GM18511 (cell line): ENCODE measurements around the gene SFTPA1.
"Not testable (repeated sequence)": the region's sequence is repeated elsewhere in the genome, so short reads cannot be mapped to it uniquely, and the experiment has no call there.

Experiments used
- ATAC-seq: cut with Tn5 transposase; IDR thresholded peaks from one replicate; pipeline ENCODE4 v1.9.1; 2021; ENCODE audit warnings: mild to moderate bottlenecking, moderate library complexity; ENCODE audit not compliant: unreplicated experiment

SFTPA1 gene

GRCh38 chr10:79608505-79609375, 2.0 kb upstream of the SFTPA1 start:
- no peak for ATAC-seq

DNA sequence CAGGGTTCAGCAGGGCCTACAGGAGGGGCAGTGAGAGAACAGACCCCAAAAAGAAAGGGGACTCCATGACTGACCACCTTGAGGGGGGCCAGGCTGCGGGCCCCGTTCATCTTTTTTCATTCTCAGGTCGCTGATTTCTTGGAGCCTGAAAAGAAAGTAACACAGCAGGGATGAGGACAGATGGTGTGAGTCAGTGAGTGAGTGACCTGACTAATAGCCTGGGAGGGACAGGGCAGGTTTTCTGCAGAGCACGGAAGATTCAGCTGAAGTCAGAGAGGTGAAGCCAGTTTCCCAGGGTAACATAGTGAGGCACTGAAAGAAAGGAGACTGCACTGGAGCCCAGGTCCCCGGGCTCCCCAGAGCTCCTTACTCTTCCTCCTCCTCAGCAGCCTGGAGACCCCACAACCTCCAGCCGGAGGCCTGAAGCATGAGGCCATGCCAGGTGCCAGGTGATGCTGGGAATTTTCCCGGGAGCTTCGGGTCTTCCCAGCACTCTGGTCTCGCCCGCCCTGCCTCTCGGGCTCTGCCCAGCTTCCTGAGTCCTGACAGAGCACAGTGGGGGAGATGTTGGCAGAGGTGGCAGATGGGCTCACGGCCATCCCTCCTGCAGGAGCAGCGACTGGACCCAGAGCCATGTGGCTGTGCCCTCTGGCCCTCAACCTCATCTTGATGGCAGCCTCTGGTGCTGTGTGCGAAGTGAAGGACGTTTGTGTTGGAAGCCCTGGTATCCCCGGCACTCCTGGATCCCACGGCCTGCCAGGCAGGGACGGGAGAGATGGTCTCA, 646 bp downstream of the SFTPA1 start:
- not testable (repeated sequence) for ATAC-seq

- ATAC-seq = no peak
Measured at GRCh38 chr10:79615577-79615976, 4.8 kb downstream of the SFTPA1 start.

DNA sequence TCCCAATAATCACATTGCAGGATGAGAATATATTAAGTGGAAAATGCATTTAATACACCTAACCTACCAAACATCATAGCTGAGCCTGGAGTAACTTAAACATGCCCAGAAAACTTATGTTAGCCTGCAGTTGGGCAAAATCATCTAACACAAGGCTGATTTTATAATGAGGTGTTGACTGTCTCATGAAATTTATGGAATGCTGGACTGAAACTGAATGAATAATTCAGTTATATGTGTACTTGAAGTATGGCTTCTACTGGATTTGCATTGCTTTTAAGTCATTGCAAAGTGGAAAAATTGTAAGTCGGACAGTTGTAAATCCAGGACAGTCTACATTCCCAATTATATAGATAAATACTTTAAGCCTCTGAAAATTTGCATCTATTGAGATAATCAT, 5.4 kb downstream of the SFTPA1 start:
- no peak for ATAC-seq

DNA sequence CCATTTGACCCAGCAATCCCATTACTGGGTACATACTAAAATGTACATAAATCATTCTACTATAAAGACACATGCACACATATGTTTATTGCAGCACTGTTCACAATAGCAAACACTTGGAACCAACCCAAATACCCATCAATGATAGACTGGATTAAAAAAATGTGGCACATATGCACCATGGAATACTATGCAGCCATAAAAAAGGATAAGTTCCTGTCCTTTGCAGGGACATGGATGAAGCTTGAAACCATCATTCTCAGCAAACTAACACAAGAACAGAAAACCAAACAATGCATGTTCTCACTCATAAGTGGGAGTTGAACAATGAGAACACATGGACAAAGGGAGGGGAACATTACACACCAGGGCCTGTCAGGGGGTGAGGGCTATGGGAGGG, 12.9 kb downstream of the SFTPA1 start:
- ATAC-seq = not testable (repeated sequence)

- ATAC-seq = no peak
Measured at GRCh38 chr10:79627075-79627474, 16.3 kb downstream of the SFTPA1 start.

- no peak for ATAC-seq
Measured at GRCh38 chr10:79628083-79628482, 17.3 kb downstream of the SFTPA1 start.

GRCh38 chr10:79628988-79629954, 18.5 kb downstream of the SFTPA1 start:
- no peak for ATAC-seq

GRCh38 chr10:79629955-79630327, 19.2 kb downstream of the SFTPA1 start:
- no peak for ATAC-seq

DNA sequence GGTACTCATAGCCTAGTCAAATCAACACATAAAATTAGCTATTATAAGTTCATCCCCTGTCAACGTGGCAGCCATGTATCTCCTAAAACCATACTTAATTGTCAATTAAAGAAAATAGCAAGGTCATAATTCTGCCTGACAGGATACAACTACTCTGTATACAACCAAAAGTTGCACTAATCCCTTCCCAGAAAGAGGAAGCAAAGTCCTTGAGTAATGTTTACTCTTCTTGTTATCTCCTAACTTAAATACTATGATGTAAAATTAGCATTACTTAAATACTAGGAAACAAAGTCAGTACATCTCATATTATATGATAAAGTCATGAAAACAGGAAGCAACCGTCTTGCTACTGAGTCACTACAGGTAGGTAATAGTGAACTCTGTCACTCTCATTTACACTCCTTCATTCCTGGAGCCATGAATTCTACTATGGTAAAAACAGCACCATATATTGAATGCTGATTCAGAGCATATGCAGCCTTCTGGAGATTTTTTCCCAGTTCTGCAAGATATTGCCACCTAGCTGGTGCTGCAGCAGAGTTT, 26.0 kb downstream of the SFTPA1 start:
- ATAC-seq = not testable (repeated sequence)

GRCh38 chr10:79638318-79638717, 27.6 kb downstream of the SFTPA1 start:
- ATAC-seq = no peak

GRCh38 chr10:79652695-79653094, 42.0 kb downstream of the SFTPA1 start:
- not testable (repeated sequence) for ATAC-seq

GRCh38 chr10:79663287-79663686, 52.5 kb downstream of the SFTPA1 start:
- not testable (repeated sequence) for ATAC-seq

DNA sequence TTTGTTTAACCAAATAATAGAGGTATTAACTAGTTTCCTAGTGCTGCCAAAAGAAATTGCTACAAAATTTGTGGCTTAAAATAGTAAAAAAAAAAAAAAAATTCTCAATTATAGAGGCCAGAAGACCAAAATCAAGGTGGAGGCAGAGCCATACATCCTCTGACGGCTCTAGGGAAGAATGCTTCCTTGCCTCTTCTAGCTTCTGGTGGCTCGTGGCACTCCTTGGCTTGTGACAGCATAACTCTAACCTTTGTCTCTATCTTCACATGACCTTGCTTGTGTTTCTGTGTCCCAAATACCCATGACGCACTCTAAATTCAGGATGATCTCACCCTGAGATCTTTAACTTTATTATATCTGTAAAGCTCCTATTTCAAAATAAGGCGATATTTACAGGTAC, 53.9 kb downstream of the SFTPA1 start:
- not testable (repeated sequence) for ATAC-seq
